ENCODE results near the gene HOXA11.
A peak's percentile ranks its signal among the peaks of the same experiment; 100 is the strongest.

HOXA11 gene

DNA sequence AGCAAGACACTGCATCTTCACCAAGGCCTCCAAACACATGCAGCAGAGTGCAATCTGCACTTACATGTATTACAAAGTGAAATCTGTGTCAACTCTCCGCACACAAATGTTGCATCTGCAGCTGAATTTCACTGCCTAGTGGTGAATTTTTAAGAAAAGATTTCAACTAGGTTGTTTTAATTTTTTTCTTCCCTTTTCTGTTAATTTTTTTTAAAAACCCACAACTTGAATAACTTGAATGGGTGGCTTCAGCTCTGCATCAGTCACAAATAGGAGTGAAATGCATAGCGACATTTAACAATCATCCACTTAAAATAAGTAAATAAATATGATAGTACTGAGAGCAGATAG is 8.9 kb upstream of the HOXA11 start:
- no peaks in the 10 kb centered on the region for H3K27me3 ChIP-seq (ENCODE audit: low read depth)
- H3K4me1 ChIP-seq: peaks cover 20% of the 10 kb centered on the region
- peak overlapping the region; percentile 65 for H3K4me3 ChIP-seq
- H3K9me3 ChIP-seq: no peaks in the 10 kb centered on the region
- in situ Hi-C loops (cut with MboI; ENCODE audit: low sequenced_read_pairs): loop anchor here (5.0 kb wide), 1 partner anchor 583 kb away; no protein-coding TSS in a partner anchor
- no peak for DNase-seq (ENCODE audit: low spot score in 2 of 2)
- peaks cover 41% of the 10 kb centered on the region for H3K36me3 ChIP-seq (replicated peaks)

GRCh38 chr7:27193335-27194001 is 8.4 kb upstream of the HOXA11 start:
- peak; percentile 60 to 72 for DNase-seq (ENCODE audit: low spot score in 2 of 2)
- Histone ChIP-seq H3K9me3 (no peaks in the 10 kb centered on the region), H3K27me3 (ENCODE audit: low read depth) (no peaks in the 10 kb centered on the region), H3K36me3 (replicated peaks) (peaks cover 41% of the 10 kb centered on the region), H3K4me1 (peaks cover 25% of the 10 kb centered on the region), H3K4me3 (peak overlapping the region; percentile 65)
- in situ Hi-C loops (cut with MboI; ENCODE audit: low sequenced_read_pairs): loop anchor here (5.0 kb wide), 1 partner anchor 584 kb away; no protein-coding TSS in a partner anchor

DNA sequence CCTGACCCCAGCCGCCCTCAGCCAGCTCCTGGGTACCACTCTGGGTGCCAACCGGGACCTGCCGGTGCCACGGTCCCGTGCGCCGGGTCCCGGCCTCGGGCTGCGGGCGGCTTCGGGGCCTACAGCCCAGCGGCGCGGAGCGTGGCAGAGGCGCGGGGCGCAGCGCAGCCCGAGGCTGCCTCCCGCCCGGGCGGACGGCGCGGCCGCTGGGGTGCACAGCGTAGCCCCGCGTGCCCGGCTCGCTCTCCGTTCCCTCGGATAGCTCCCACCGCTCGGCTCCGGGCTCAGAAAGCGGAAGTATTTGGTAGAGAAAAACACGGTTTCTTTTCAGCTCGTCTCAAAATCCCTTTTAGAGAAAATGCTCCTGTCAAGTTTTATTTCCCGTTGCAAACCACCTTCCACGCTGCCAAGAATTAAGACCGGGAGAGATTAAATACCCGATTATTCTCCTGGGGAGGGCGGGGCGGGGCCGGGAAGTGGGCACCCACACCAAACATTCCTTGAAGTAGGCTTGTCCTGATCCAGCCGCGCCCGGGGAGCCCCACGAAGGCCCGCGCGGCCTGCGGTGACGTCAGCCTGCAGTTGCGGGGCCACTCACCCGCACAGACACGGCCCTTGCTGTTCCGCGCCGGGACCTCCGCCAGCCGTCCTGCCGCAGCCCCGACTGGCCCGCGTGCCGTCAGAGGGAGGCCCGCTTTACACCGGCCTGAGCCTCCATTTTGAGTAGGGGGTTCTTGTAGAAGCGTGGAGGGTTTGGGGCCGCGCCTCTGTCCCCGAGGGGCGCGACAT is 7.7 kb upstream of the HOXA11 start:
- in situ Hi-C loops (cut with MboI; ENCODE audit: low sequenced_read_pairs): loop anchor here (5.0 kb wide), 1 partner anchor 585 kb away; no protein-coding TSS in a partner anchor
- peak overlapping the region; percentile 65 for H3K4me3 ChIP-seq

GRCh38 chr7:27191833-27192545 is 7.0 kb upstream of the HOXA11 start:
- peaks cover 34% of the 10 kb centered on the region for H3K4me1 ChIP-seq
- H3K9me3 ChIP-seq: no peaks in the 10 kb centered on the region
- no peaks in the 10 kb centered on the region for H3K27me3 ChIP-seq (ENCODE audit: low read depth)
- peaks cover 41% of the 10 kb centered on the region for H3K36me3 ChIP-seq (replicated peaks)
- H3K4me3 ChIP-seq: no peak overlapping the region
- DNase-seq (ENCODE audit: low spot score in 2 of 2): peak in 1 of 2 experiments; percentile 12
- in situ Hi-C loops (cut with MboI; ENCODE audit: low sequenced_read_pairs): loop anchor here (5.0 kb wide), 1 partner anchor 585 kb away; no protein-coding TSS in a partner anchor

More for the DNA sequence above, 7.7 kb upstream of the HOXA11 start:
- peak in 1 of 2 experiments; percentile 37 for DNase-seq (ENCODE audit: low spot score in 2 of 2)
- Histone ChIP-seq H3K9me3 (no peaks in the 10 kb centered on the region), H3K4me1 (peaks cover 30% of the 10 kb centered on the region), H3K27me3 (ENCODE audit: low read depth) (no peaks in the 10 kb centered on the region), H3K36me3 (replicated peaks) (peaks cover 41% of the 10 kb centered on the region)

- in situ Hi-C loops (cut with MboI; ENCODE audit: low sequenced_read_pairs): loop anchor here (5.0 kb wide), 1 partner anchor 586 kb away; no protein-coding TSS in a partner anchor
- Histone ChIP-seq H3K27me3 (ENCODE audit: low read depth) (no peaks in the 10 kb centered on the region), H3K36me3 (replicated peaks) (peaks cover 41% of the 10 kb centered on the region), H3K9me3 (no peaks in the 10 kb centered on the region), H3K4me1 (peaks cover 37% of the 10 kb centered on the region), H3K4me3 (no peak overlapping the region)
- peak in 1 of 2 experiments; percentile 10 for DNase-seq (ENCODE audit: low spot score in 2 of 2)
Measured at GRCh38 chr7:27191161-27191731, 6.2 kb upstream of the HOXA11 start.

- Histone ChIP-seq H3K27me3 (ENCODE audit: low read depth) (no peaks in the 10 kb centered on the region), H3K4me3 (no peak overlapping the region), H3K4me1 (peaks cover 32% of the 10 kb centered on the region), H3K36me3 (replicated peaks) (peaks cover 32% of the 10 kb centered on the region), H3K9me3 (no peaks in the 10 kb centered on the region)
- in situ Hi-C loops (cut with MboI; ENCODE audit: low sequenced_read_pairs): loop anchor here (5.0 kb wide), 1 partner anchor 587 kb away; no protein-coding TSS in a partner anchor
- DNase-seq (ENCODE audit: low spot score in 2 of 2): peak in 1 of 2 experiments; percentile 12
Measured at GRCh38 chr7:27189997-27190748, 5.1 kb upstream of the HOXA11 start.

DNA sequence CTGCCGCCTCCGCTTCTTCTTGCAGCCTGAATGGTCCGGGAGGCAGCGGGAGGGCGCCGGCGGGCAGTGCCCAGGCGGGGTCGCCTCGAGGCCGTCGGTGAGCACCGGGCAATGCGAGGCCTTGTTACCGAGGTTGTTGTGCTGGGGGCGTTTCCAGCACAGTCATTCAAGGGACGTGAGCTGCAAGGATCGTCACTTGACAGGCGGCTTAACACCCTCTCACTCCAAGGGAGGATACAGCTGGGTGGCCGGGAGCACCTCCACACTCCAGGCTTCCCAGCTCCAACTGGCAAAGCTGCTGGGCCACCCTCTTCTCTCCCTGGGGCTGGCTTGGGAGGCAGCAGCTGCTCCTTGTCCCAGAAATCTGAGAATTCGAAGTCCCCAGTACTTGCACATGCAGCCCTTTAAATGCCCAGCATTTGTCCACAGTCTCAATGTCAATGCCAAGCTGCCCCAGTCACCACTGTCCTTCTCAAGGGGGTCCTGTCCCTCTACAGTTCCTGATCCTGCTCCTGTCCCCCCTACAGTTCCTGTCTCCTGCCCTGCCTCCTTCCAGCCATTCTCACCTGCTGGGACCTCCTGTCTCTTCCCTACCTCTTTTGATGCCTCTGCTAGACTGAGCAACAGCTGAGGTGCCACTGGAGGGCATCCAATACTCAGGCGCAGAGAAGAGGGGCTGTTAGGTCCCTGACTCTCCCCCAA is 4.4 kb upstream of the HOXA11 start:
- peak; percentile 71 to 73 for DNase-seq (ENCODE audit: low spot score in 2 of 2)
- H3K27me3 ChIP-seq (ENCODE audit: low read depth): no peaks in the 10 kb centered on the region
- peak overlapping the region; percentile 60 for H3K4me3 ChIP-seq
- H3K4me1 ChIP-seq: peaks cover 32% of the 10 kb centered on the region
- peaks cover 27% of the 10 kb centered on the region for H3K36me3 ChIP-seq (replicated peaks)
- in situ Hi-C loops (cut with MboI; ENCODE audit: low sequenced_read_pairs): no loop called here
- H3K9me3 ChIP-seq: no peaks in the 10 kb centered on the region

DNA sequence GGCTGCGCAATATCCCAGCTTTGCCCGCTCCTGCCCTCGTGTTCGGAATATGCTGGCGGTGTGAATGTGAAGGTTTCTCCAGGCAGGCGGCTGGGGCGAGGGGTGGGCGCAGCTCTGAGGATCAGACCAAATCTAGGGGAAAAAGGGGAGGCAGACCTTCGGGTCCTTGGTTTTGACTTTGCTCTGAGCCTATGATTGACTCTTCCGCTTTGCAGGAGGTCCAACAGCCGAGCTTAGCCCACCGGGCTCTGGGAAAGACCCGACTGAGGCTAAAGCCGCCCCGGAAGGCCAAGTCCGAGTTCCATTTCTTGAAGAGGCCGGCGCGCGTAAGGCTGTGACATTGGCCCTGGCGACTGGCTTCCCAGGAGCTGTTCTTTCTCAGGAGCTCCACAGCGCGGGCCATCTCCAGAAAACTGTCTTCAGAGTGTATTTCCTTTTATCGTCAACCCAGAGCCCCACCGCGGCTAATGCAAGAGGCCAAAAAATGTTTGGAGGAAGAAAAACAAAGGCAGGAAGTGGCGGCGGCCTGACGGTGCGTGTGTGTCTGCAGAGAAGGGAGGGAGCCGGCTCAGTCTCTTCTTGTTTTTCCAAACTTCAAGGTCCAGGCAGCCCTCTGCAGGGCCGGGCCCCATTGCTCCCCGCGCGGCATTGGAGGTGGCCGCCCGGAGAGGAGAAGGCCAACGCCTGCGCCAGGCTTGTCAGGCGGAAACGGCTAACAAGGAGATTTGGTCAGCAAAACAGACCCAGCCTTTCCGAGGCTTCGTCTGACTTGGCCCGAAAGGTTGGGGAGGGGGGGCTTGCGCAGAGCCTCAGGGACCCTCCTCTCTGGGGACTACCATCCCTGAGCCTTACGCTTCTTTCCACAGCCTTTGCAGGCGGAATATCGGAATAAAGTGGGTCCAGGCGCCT is 3.6 kb upstream of the HOXA11 start:
- Histone ChIP-seq H3K4me1 (peaks cover 29% of the 10 kb centered on the region), H3K4me3 (peak overlapping the region; percentile 60), H3K27me3 (ENCODE audit: low read depth) (no peaks in the 10 kb centered on the region), H3K9me3 (no peaks in the 10 kb centered on the region), H3K36me3 (replicated peaks) (peaks cover 19% of the 10 kb centered on the region)
- in situ Hi-C loops (cut with MboI; ENCODE audit: low sequenced_read_pairs): no loop called here
- peak; percentile 34 to 58 for DNase-seq (ENCODE audit: low spot score in 2 of 2)

DNA sequence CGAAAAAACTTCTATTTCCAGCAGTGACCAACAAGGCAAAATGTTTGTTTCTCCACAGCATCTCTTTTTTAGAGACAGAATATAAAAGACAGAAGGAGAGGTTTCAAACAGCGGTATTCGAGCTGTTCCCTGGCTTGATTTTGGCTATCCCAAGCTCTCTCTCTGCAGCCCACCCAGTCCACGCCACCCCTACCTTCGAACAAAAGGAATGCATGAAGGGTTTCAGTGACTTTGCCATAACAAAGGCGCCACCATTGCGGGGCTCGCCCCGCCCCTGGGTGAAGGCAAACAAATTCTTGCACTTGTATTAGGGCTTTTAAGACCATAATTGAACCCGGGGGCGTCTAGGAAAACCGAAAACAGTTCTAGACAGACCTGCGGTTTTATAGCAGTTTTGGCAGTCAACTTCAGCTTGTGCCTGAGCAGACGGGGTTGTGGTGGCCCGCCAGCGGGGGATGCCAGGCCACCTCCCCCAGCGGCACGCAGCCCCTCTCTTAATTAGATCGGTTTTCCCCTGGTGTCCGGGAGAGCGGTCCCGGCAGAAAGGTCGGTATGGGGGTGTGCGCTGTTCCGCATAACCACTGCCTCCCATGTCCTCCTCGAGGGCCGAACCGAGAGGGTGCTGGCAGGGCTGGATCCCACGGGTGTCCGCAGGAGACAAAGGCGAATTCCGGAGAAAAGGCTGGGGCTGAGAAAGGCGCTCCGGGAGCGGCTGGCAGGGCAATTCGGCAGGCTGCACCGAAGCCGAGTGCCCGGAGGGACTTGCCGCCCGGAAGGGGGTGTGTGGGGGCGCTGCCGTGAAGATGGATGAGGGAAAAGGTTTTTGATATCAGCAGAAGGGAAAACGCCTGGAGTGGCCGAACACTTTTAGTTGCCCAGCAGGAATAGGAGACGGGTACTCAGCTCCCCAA is 2.7 kb upstream of the HOXA11 start:
- H3K4me3 ChIP-seq: peak overlapping the region; percentile 60
- no peaks in the 10 kb centered on the region for H3K27me3 ChIP-seq (ENCODE audit: low read depth)
- DNase-seq (ENCODE audit: low spot score in 2 of 2): peak; percentile 94 to 96
- H3K4me1 ChIP-seq: peaks cover 32% of the 10 kb centered on the region
- peaks cover 12% of the 10 kb centered on the region for H3K36me3 ChIP-seq (replicated peaks)
- H3K9me3 ChIP-seq: no peaks in the 10 kb centered on the region
- in situ Hi-C loops (cut with MboI; ENCODE audit: low sequenced_read_pairs): no loop called here

DNA sequence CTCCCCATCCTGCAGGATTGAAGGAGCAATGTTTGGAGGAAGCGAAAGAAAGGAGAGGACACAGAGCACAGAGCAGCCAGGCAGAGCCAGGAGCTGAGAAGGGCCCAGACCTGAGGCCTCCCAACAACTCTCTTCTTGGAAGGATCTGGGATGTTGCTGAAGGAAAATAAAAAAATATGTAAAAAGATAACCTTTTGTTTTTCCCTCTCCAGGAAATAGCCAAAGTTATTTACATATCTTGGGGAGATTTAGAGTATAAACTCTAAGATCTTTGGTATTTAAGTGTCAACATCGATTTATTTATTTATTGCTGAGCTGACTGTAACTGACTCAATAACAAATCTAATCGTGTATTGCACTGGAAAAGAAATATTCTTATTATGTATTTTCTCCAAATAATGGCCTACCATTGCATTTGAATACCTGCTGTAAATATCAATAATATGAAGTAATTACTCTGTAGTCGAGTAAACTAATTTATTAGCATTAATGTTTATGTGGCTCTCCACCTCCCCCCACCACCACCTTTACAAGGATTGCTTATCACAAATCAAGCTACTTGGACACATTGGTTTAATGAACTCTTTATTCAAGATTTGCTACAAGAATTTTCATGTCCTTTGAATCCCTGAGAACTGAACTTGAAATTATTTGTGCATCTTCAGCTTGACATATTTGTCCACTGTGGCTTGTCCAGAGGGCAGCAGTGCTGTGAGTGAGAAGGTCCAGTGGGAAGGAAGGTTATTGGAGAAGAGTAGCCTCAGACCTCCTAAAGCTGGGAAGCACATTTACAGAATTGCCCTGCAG is 1.8 kb upstream of the HOXA11 start:
- Histone ChIP-seq H3K4me1 (peaks cover 35% of the 10 kb centered on the region), H3K4me3 (peak overlapping the region; percentile 60), H3K36me3 (replicated peaks) (peaks cover 16% of the 10 kb centered on the region), H3K9me3 (no peaks in the 10 kb centered on the region), H3K27me3 (ENCODE audit: low read depth) (no peaks in the 10 kb centered on the region)
- DNase-seq (ENCODE audit: low spot score in 2 of 2): peak; percentile 29 to 40
- in situ Hi-C loops (cut with MboI; ENCODE audit: low sequenced_read_pairs): no loop called here
